Smooth muscle cell (in vitro differentiated cells): ENCODE results near the gene QRICH2. TPM values are rescaled to one million over a fixed set of nuclear protein-coding genes. Genes with fewer than 3 reads are reported as not detected.

Experiments used
- DNase-seq: peaks from one replicate; lab custom pipeline; 2025; ENCODE audit not compliant: unreplicated experiment; lab: John Stamatoyannopoulos, UW
- H2AFZ ChIP-seq: fragments of 200-600 bp; sonication (generic); 2 replicates; pipeline ENCODE4 v1.6.0; 2016; ENCODE audit warnings: antibody characterized with exemption, low read depth, mild to moderate bottlenecking
- H3F3A ChIP-seq: fragments of 200-600 bp; sonication (generic); 2 replicates; pipeline ENCODE4 v1.6.0; 2017; ENCODE audit warnings: antibody characterized with exemption, low read depth
- H3K27ac ChIP-seq: fragments of 200-600 bp; sonication (generic); 2 replicates; pipeline ENCODE4 v1.5.1; 2016; ENCODE audit warnings: low read depth, mild to moderate bottlenecking
- H3K27me3 ChIP-seq: fragments of 200-600 bp; sonication (generic); 2 replicates; pipeline ENCODE4 v1.6.1; 2016; ENCODE audit warnings: low read depth, mild to moderate bottlenecking
- H3K36me3 ChIP-seq: fragments of 200-600 bp; sonication (generic); 2 replicates; pipeline ENCODE4 v1.5.1; 2016; ENCODE audit warnings: low read depth
- H3K4me1 ChIP-seq: fragments of 200-600 bp; sonication (generic); 2 replicates; pipeline ENCODE4 v1.5.1; 2016; ENCODE audit warnings: low read depth
- H3K4me2 ChIP-seq: fragments of 200-600 bp; sonication (generic); 2 replicates; pipeline ENCODE4 v1.6.0; 2016; ENCODE audit warnings: mild to moderate bottlenecking
- H3K4me3 ChIP-seq: fragments of 200-600 bp; sonication (generic); 2 replicates; pipeline ENCODE4 v1.5.1; 2016; ENCODE audit warnings: mild to moderate bottlenecking
- H3K79me2 ChIP-seq: fragments of 200-600 bp; sonication (generic); 2 replicates; pipeline ENCODE4 v1.6.0; 2016; ENCODE audit warnings: low read depth, mild to moderate bottlenecking
- H3K9ac ChIP-seq: fragments of 200-600 bp; sonication (generic); 2 replicates; pipeline ENCODE4 v1.6.0; 2016; ENCODE audit warnings: low read depth
- H3K9me3 ChIP-seq: fragments of 200-600 bp; sonication (generic); replicated peaks from 2 replicates; pipeline ENCODE4 v1.5.1; 2016; ENCODE audit warnings: low read depth
- H4K20me1 ChIP-seq: fragments of 200-600 bp; sonication (generic); 2 replicates; pipeline ENCODE4 v1.6.0; 2016; ENCODE audit warnings: low read depth
- CTCF ChIP-seq: fragments of 200-600 bp; sonication (generic); IDR thresholded peaks from 2 replicates; pipeline ENCODE4 v1.5.1; 2017; ENCODE audit warnings: borderline replicate concordance, mild to moderate bottlenecking, antibody characterized with exemption; ENCODE audit not compliant: insufficient read depth, poor library complexity, severe bottlenecking
- WGBS: methylation state at CpG from one replicate; pipeline ENCODE4 v1.1.7; 2016; ENCODE audit warnings: low lambda C conversion rate; 5-methylcytosine and 5-hydroxymethylcytosine counted together
- polyA plus RNA-seq: library from polyadenylated mRNA; unstranded; fragments of >200 nt; fragmentation: Nextera tagmentation; extraction: Ambion mirVana; gene quantifications from 2 replicates; pipeline ENCODE4 v1.2.1, GENCODE V29; 2016
- total RNA-seq: library from RNA; depleted of rRNA; stranded (reverse); fragments of >200 nt; gene quantifications from 2 replicates; pipeline ENCODE4 v1.2.3, GENCODE V29; 2014

QRICH2 gene
- total and polyA plus RNA-seq, 2 experiments from 2014 or later, result 1.2 to 1.5 TPM

DNA sequence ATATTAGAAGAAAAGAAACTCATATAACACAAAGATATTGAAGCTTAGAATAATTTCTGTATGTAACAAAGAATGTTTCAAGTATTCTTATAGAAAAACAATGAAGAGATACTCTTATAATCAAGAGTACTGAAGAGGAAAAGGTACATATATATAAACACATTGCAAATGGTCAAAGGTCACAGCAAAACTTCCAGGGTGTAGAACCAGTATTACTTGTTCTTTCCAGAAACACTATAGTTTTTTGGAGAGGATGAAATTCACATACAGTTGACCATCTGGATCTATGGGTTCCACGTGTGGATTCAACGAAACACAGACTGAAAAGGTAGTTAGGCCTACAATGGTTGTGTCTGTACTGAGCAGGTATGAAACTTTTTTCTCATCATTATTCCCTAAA lies 23.0 kb upstream of the QRICH2 start:
- Histone ChIP-seq H3K9me3 (no peaks in the 10 kb centered on the region), H3K36me3 (no peaks in the 10 kb centered on the region), H3K4me2 (no peak overlapping the region), H3K4me1 (no peaks in the 10 kb centered on the region), H3K79me2 (no peaks in the 10 kb centered on the region), H4K20me1 (no peaks in the 10 kb centered on the region), H3K27ac (no peak overlapping the region), H3F3A (no peaks in the 10 kb centered on the region), H3K9ac (no peak overlapping the region), H2AFZ (no peak overlapping the region), H3K27me3 (no peaks in the 10 kb centered on the region), H3K4me3 (no peak overlapping the region)
- no peak for TF ChIP-seq CTCF
- WGBS, result 86% methylated on average over 2 of the region's 2 CpGs
- DNase-seq, result no peak

GRCh38 chr17:76329664-76330063 lies 21.6 kb upstream of the QRICH2 start:
- H3K4me3 ChIP-seq, result no peak overlapping the region
- no peak for DNase-seq
- H4K20me1 ChIP-seq, result no peaks in the 10 kb centered on the region
- no peaks in the 10 kb centered on the region for H3F3A ChIP-seq
- H3K27ac ChIP-seq, result no peak overlapping the region
- no peak overlapping the region for H3K4me2 ChIP-seq
- H3K9ac ChIP-seq, result no peak overlapping the region
- H3K9me3 ChIP-seq, result no peaks in the 10 kb centered on the region
- 90% methylated on average over 8 of the region's 8 CpGs for WGBS
- no peak overlapping the region for H2AFZ ChIP-seq
- H3K27me3 ChIP-seq, result no peaks in the 10 kb centered on the region
- no peaks in the 10 kb centered on the region for H3K4me1 ChIP-seq
- H3K36me3 ChIP-seq, result no peaks in the 10 kb centered on the region
- H3K79me2 ChIP-seq, result no peaks in the 10 kb centered on the region
- TF ChIP-seq CTCF, result no peak

- no peaks in the 10 kb centered on the region for H3K4me1 ChIP-seq
- no peaks in the 10 kb centered on the region for H4K20me1 ChIP-seq
- no peaks in the 10 kb centered on the region for H3K27me3 ChIP-seq
- no peak for TF ChIP-seq CTCF
- H3K9ac ChIP-seq, result no peak overlapping the region
- no peak for DNase-seq
- no peak overlapping the region for H2AFZ ChIP-seq
- H3K9me3 ChIP-seq, result no peaks in the 10 kb centered on the region
- 94% methylated on average over 6 of the region's 6 CpGs for WGBS
- H3K36me3 ChIP-seq, result no peaks in the 10 kb centered on the region
- H3K27ac ChIP-seq, result no peak overlapping the region
- no peak overlapping the region for H3K4me3 ChIP-seq
- H3F3A ChIP-seq, result no peaks in the 10 kb centered on the region
- H3K79me2 ChIP-seq, result no peaks in the 10 kb centered on the region
- H3K4me2 ChIP-seq, result no peak overlapping the region
Measured at GRCh38 chr17:76327696-76328095, 19.6 kb upstream of the QRICH2 start.

- H3K36me3 ChIP-seq, result no peaks in the 10 kb centered on the region
- H4K20me1 ChIP-seq, result no peaks in the 10 kb centered on the region
- no peaks in the 10 kb centered on the region for H3F3A ChIP-seq
- no peak overlapping the region for H3K4me3 ChIP-seq
- H2AFZ ChIP-seq, result no peak overlapping the region
- TF ChIP-seq CTCF, result no peak
- WGBS, result 95% methylated on average over 1 of the region's 1 CpG
- no peaks in the 10 kb centered on the region for H3K27me3 ChIP-seq
- no peak overlapping the region for H3K27ac ChIP-seq
- H3K9me3 ChIP-seq, result no peaks in the 10 kb centered on the region
- H3K79me2 ChIP-seq, result no peaks in the 10 kb centered on the region
- no peak for DNase-seq
- H3K4me2 ChIP-seq, result no peak overlapping the region
- no peaks in the 10 kb centered on the region for H3K4me1 ChIP-seq
- H3K9ac ChIP-seq, result no peak overlapping the region
Measured at GRCh38 chr17:76326306-76326705, 18.2 kb upstream of the QRICH2 start.
